Measurements from ENCODE around the gene ZNF614. TPM values are rescaled to one million over a fixed set of nuclear protein-coding genes. Genes with fewer than 3 reads are reported as not detected.

The ZNF614 gene
- total and polyA plus RNA-seq, 2 of the 13 experiments (the other 11 are each of a cell fraction or from before 2014, with no cell fraction given) = 13.0 to 22.8 TPM

- TF ChIP-seq MYPOP (CRISPR knock-in tag; IDR thresholded peaks at IDR 0.05) (no peak; the same call in 1 of the 2 replicates), KMT2B (CRISPR knock-in tag; IDR thresholded peaks at IDR 0.05) (peak; percentile 97), MXI1 (IDR thresholded peaks at IDR 0.05; ENCODE audit: borderline replicate concordance, low read depth, low read length) (peak; percentile 87; the same call in 2 of the 3 replicates), MATR3 (CRISPR knock-in tag; IDR thresholded peaks at IDR 0.05) (no peak), YEATS2 (CRISPR knock-in tag; IDR thresholded peaks at IDR 0.05; ENCODE audit: borderline replicate concordance) (peak; percentile 91), THAP9 (CRISPR knock-in tag; IDR thresholded peaks at IDR 0.05; ENCODE audit: borderline replicate concordance) (peak; percentile 99), ZZZ3 (CRISPR knock-in tag; IDR thresholded peaks at IDR 0.05; ENCODE audit: borderline replicate concordance) (peak; percentile 94), SMARCE1 (IDR thresholded peaks at IDR 0.05; ENCODE audit: borderline replicate concordance) (no peak), PAX8 (CRISPR knock-in tag; IDR thresholded peaks at IDR 0.05; ENCODE audit: borderline replicate concordance) (no peak; the same call in 1 of the 2 replicates), EHMT2 (IDR thresholded peaks at IDR 0.05; ENCODE audit: borderline replicate concordance, low read depth, low read length) (no peak), ZSCAN30 (CRISPR knock-in tag; IDR thresholded peaks at IDR 0.05) (0 out of 2 replicates have a peak, but pooled peaks have one; percentile 44), ZNF549 (CRISPR knock-in tag; IDR thresholded peaks at IDR 0.05) (no peak), ZSCAN9 (CRISPR knock-in tag; IDR thresholded peaks at IDR 0.05; ENCODE audit: borderline replicate concordance) (no peak), RFXANK (CRISPR knock-in tag; IDR thresholded peaks at IDR 0.05) (no peak), MBD4 (IDR thresholded peaks at IDR 0.05; ENCODE audit: borderline replicate concordance, low read length) (no peak), ZNF777 (CRISPR knock-in tag; IDR thresholded peaks at IDR 0.05) (no peak), ATF3 (CRISPR knock-in tag; IDR thresholded peaks at IDR 0.05) (no peak), NR2F6 (IDR thresholded peaks at IDR 0.05) (no peak), NR2F6 (CRISPR knock-in tag; IDR thresholded peaks at IDR 0.05) (no peak), HES4 (CRISPR knock-in tag; IDR thresholded peaks at IDR 0.05; ENCODE audit: borderline replicate concordance) (0 out of 2 replicates have a peak, but pooled peaks have one; percentile 48), ZNF800 (CRISPR knock-in tag; IDR thresholded peaks at IDR 0.05) (peak; percentile 55; the same call in 1 of the 2 replicates), KDM5A (IDR thresholded peaks at IDR 0.05; ENCODE audit: borderline replicate concordance, low read length) (peak; percentile 94), ETS1 (CRISPR knock-in tag; IDR thresholded peaks at IDR 0.05) (no peak), POLR2AphosphoS2 (IDR thresholded peaks at IDR 0.05; ENCODE audit: low read depth, low read length) (no peak)
Observed at GRCh38 chr19:52028027-52028779, at the start of gene ZNF614 (continued).

Measured in HepG2 (cell line).